GM08714 (cell line): ENCODE results near the gene SMARCAD1.
"Not testable (repeated sequence)": the region's sequence is repeated elsewhere in the genome, so short reads cannot be mapped to it uniquely, and the experiment has no call there.

Experiments used
- H3K4me3 ChIP-seq: fragments of 200-500 bp; sonication (Bioruptor generic); 2 replicates; pipeline ENCODE4 v1.5.1; 2014; ENCODE audit warnings: mild to moderate bottlenecking, low read length, inconsistent platforms
- ZNF274 ChIP-seq: IDR thresholded peaks from 2 replicates; pipeline ENCODE4 v1.6.1; 2012; ENCODE audit warnings: mild to moderate bottlenecking, low read depth, low read length

Gene SMARCAD1

GRCh38 chr4:94298725-94299252 is 91.1 kb downstream of the SMARCAD1 start:
- no peak overlapping the region for H3K4me3 ChIP-seq
- no peak for TF ChIP-seq ZNF274

GRCh38 chr4:94302191-94302590 is 94.5 kb downstream of the SMARCAD1 start:
- TF ChIP-seq ZNF274, result no peak

GRCh38 chr4:94304365-94304971 is 96.8 kb downstream of the SMARCAD1 start:
- TF ChIP-seq ZNF274, result no peak
- H3K4me3 ChIP-seq, result no peak overlapping the region

More at GRCh38 chr4:94302191-94302590, 94.5 kb downstream of the SMARCAD1 start:
- no peak overlapping the region for H3K4me3 ChIP-seq

- no peak for TF ChIP-seq ZNF274
- H3K4me3 ChIP-seq, result no peak overlapping the region
These were observed 98.0 kb downstream of the SMARCAD1 start for GRCh38 chr4:94305466-94306225.

GRCh38 chr4:94306713-94307112 is 99.0 kb downstream of the SMARCAD1 start:
- no peak overlapping the region for H3K4me3 ChIP-seq
- no peak for TF ChIP-seq ZNF274

- no peak for TF ChIP-seq ZNF274
- H3K4me3 ChIP-seq, result no peak overlapping the region
These were observed 99.7 kb downstream of the SMARCAD1 start for GRCh38 chr4:94307231-94307871.

GRCh38 chr4:94319927-94320326 is 112.3 kb downstream of the SMARCAD1 start:
- H3K4me3 ChIP-seq, result not testable (repeated sequence)

- TF ChIP-seq ZNF274, result no peak
- no peak overlapping the region for H3K4me3 ChIP-seq
These were observed 118.2 kb downstream of the SMARCAD1 start for GRCh38 chr4:94325835-94326234.

- no peak overlapping the region for H3K4me3 ChIP-seq
- no peak for TF ChIP-seq ZNF274
These were observed 122.3 kb downstream of the SMARCAD1 start for GRCh38 chr4:94329933-94330332.

GRCh38 chr4:94332983-94333590 is 125.4 kb downstream of the SMARCAD1 start:
- H3K4me3 ChIP-seq, result no peak overlapping the region
- no peak for TF ChIP-seq ZNF274

- TF ChIP-seq ZNF274, result no peak
- H3K4me3 ChIP-seq, result no peak overlapping the region
These were observed 126.2 kb downstream of the SMARCAD1 start for GRCh38 chr4:94333866-94334265.

- TF ChIP-seq ZNF274, result no peak
- no peak overlapping the region for H3K4me3 ChIP-seq
These were observed 126.8 kb downstream of the SMARCAD1 start for GRCh38 chr4:94334476-94334875.

GRCh38 chr4:94334962-94335361 is 127.3 kb downstream of the SMARCAD1 start:
- H3K4me3 ChIP-seq, result no peak overlapping the region
- no peak for TF ChIP-seq ZNF274

- no peak for TF ChIP-seq ZNF274
- no peak overlapping the region for H3K4me3 ChIP-seq
These were observed 128.6 kb downstream of the SMARCAD1 start for GRCh38 chr4:94336303-94336702.

GRCh38 chr4:94336791-94337190 is 129.1 kb downstream of the SMARCAD1 start:
- not testable (repeated sequence) for H3K4me3 ChIP-seq
